GM21515 (cell line): ENCODE measurements around the gene MED13.
"Not testable (repeated sequence)": the region's sequence is repeated elsewhere in the genome, so short reads cannot be mapped to it uniquely, and the experiment has no call there.

Experiments
- ATAC-seq: cut with Tn5 transposase; IDR thresholded peaks from one replicate; pipeline ENCODE4 v1.9.1; 2021; ENCODE audit not compliant: unreplicated experiment

The MED13 gene

GRCh38 chr17:62090868-62091267 lies 25.8 kb upstream of the MED13 start:
- no peak for ATAC-seq

- ATAC-seq, result no peak
These were observed 25.1 kb upstream of the MED13 start for GRCh38 chr17:62090021-62090824.

GRCh38 chr17:62089334-62089733 lies 24.3 kb upstream of the MED13 start:
- ATAC-seq, result no peak

- ATAC-seq, result no peak
These were observed 21.7 kb upstream of the MED13 start for GRCh38 chr17:62086737-62087136.

GRCh38 chr17:62085511-62086408 lies 20.7 kb upstream of the MED13 start:
- ATAC-seq, result no peak

- no peak for ATAC-seq
These were observed 19.5 kb upstream of the MED13 start for GRCh38 chr17:62084585-62084984.

- no peak for ATAC-seq
These were observed 18.6 kb upstream of the MED13 start for GRCh38 chr17:62083651-62084050.

GRCh38 chr17:62080647-62081046 lies 15.6 kb upstream of the MED13 start:
- ATAC-seq, result no peak

GRCh38 chr17:62078009-62078408 lies 12.9 kb upstream of the MED13 start:
- ATAC-seq, result no peak

- no peak for ATAC-seq
These were observed 12.0 kb upstream of the MED13 start for GRCh38 chr17:62076864-62077788.

GRCh38 chr17:62075308-62075815 lies 10.3 kb upstream of the MED13 start:
- no peak for ATAC-seq

- no peak for ATAC-seq
These were observed 8.9 kb upstream of the MED13 start for GRCh38 chr17:62073993-62074392.

GRCh38 chr17:62072855-62073254 lies 7.8 kb upstream of the MED13 start:
- not testable (repeated sequence) for ATAC-seq

- ATAC-seq, result no peak
These were observed 5.8 kb upstream of the MED13 start for GRCh38 chr17:62070900-62071299.

- ATAC-seq, result no peak
These were observed 2.4 kb upstream of the MED13 start for GRCh38 chr17:62067165-62068145.

GRCh38 chr17:62065611-62066468 lies 762 bp upstream of the MED13 start:
- ATAC-seq, result peak; percentile 94

GRCh38 chr17:62064029-62064790 lies 868 bp downstream of the MED13 start:
- ATAC-seq, result no peak

GRCh38 chr17:62062944-62063343 lies 2.1 kb downstream of the MED13 start:
- no peak for ATAC-seq
